GM18519 (cell line): ENCODE measurements around the gene RELN.

ENCODE experiments used
- ATAC-seq: cut with Tn5 transposase; IDR thresholded peaks from one replicate; pipeline ENCODE4 v1.9.1; 2021; ENCODE audit warnings: mild to moderate bottlenecking, moderate library complexity; ENCODE audit not compliant: unreplicated experiment, low FRiP score

RELN gene

GRCh38 chr7:103656221-103656620, 333.2 kb downstream of the RELN start:
- ATAC-seq = no peak

GRCh38 chr7:103651593-103652377, 337.7 kb downstream of the RELN start:
- ATAC-seq = no peak

- no peak for ATAC-seq
Observed at GRCh38 chr7:103649052-103649451, 340.4 kb downstream of the RELN start.

- no peak for ATAC-seq
Observed at GRCh38 chr7:103648135-103648534, 341.3 kb downstream of the RELN start.

DNA sequence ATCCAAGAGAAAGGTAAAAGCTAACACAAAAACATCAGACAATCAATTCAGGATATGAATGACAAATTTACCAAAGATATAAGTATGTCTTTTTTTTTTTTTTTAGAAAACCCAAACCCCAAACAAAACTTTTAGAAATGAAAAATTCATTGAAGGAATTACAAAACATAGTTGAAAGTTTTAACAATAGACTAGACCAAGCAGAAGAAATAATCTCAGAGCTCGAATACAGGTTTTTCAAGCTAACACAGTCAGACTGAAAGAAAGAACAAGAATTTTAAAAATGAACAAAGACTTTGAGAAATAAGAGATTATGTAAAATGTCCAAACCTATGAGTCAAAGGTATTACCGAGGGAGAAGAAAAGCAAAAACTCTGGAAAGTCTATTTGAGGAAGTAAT, 345.1 kb downstream of the RELN start:
- no peak for ATAC-seq

DNA sequence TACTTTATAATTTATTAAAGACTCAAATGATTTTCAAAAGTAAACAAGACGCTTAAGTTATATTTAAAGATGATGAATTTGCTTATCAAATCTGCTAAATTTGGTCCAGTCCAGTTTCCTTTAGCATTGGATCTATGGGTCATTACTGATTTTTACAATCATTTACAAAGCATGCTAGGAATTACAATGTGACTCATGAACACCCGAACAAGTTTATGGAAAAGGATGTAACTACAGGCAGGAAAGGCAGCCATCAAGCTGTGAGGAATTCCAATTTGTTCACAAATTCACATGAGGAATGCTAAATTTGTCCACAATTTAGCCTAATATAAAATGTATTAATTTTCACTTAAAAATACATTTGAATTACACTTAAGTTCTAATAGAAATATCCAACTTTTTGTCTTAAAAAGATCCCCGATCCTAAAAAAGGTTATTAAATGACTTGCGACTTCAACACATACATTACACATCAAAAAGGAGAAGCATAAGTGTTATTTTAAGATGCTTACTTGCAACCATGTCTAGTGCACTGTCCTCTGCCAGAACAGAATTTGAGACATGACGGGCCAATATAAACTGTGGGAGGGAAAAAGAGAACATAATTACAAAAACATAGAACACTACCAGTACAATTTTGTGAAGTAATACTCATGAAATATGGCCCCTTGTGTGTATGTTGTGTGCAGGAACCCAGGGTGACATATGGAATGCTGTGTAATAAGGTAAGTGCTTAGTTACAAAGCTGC, 349.3 kb downstream of the RELN start:
- ATAC-seq = no peak

DNA sequence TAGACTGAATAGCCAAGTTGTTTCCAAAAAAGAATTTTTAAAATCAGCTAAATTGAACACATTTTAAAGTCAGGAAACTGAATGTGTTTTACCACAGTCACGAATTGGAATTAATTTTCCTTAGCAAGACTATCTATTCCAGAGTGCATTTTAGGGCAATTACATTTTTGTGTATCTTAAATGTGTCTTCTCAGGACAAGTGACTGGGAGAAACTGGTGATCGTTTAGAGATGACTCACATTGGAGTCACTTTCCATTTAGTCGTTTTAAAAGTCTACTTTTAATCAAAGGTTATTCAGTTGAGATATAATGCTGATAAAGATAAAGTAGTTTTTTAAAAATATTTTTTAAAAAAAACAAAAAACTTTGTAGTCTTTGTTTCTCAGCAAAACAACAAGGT, 351.7 kb downstream of the RELN start:
- no peak for ATAC-seq

DNA sequence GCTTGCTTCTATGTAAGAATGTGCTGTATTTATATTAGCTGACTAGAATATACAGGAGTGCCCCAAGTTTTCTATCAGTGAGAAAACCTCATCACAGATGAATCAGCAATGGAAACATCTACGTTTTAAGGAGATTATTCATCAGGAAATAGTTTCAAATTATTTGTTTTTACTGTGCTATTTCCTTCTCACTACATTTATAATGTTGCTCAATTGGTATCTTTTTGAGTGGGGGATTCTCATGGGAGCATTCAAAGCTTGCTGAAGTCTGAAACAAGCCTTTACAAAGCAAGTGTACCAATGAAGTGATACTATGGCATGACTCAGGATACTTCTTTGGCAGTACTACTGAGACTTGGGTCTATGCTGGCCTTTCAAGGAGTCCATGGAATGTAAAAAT, 352.4 kb downstream of the RELN start:
- ATAC-seq = no peak

- ATAC-seq = no peak
Observed at GRCh38 chr7:103636153-103636552, 353.3 kb downstream of the RELN start.

- ATAC-seq = no peak
Observed at GRCh38 chr7:103632972-103633371, 356.5 kb downstream of the RELN start.

DNA sequence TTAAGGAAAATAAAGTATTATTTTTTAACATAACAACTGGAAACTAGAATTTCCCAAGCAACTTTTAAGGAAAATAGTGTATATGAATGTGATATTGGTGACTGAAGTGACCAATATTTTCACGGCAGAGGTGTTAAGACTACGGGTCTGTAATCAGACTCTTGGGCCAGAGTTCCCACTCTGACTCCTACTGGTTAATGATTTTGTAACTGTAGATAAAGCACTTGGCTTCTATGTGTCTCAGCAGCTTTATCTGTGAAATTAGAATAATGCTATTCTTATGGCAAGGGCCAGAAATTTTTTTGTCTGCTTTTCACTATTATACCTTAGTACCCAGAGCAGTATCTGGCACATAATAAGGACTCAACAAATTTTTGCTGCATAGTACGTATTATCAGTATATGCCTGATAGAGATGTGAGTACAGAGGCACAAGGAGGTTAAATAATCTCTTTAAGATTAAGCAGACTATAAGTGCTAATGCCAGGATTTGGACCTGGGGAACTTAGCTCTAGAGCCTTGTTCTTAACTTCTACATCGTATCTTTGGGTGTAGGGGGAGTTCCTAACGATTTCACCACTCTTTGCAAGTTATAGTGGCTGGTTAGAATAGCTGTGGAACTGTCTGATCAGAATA, 357.3 kb downstream of the RELN start:
- ATAC-seq = no peak

DNA sequence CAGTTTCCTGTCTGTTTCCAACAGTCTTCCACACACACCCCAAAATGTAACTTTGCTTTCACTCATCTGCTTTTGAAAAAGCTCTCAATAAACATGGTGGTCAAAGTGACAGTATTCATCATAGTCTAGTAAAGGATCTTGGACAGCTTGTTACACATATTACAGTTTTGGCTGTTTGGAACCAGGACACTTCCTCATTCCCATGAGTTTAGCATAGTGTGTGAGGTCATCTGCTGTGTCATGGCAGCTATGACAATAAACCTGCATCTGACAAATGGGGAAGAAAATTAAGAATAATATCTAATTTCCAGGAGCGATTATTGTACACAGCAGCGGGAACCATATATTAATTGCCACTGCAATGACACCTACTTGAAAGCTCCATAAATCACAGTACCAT, 359.1 kb downstream of the RELN start:
- no peak for ATAC-seq

DNA sequence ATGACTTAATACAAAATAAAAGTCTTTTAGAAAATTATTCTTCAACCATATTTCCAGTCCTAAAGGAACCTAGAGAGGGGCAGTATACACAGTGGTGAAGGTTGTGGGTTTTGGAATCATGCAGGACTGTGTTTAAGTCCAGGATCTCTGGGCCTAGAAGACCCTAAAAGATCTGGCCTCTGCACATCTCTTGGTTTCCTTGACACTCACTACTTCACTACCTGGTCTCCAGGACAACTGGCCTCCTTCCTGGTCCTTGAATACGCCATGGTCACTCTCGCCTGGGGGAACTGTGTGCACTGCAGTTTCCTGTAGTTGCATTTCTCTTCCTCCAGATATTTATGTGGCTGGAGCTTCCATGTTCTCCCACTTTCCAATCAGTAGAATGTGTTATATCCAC, 360.7 kb downstream of the RELN start:
- no peak for ATAC-seq

GRCh38 chr7:103626776-103627175, 362.7 kb downstream of the RELN start:
- no peak for ATAC-seq

DNA sequence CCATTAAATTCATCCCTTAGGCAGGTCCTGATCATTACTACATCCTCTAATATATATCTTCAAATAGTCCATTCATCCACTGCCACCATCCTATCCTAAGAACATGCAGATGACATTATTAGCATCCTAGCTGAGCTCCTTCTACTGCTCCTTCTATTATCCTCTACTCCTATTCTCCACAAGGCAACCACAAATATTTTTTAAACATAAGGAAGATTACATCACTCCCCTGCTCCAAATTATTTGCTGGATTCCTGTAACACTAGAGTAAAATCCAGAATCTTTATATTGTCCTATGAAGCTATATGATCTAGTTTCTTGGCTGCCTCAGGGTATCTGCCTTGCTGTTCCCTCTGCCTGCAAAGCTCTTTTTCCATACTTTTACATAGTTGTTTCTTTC, 367.2 kb downstream of the RELN start:
- ATAC-seq = no peak

- ATAC-seq = no peak
Observed at GRCh38 chr7:103613655-103614642, 375.5 kb downstream of the RELN start.

DNA sequence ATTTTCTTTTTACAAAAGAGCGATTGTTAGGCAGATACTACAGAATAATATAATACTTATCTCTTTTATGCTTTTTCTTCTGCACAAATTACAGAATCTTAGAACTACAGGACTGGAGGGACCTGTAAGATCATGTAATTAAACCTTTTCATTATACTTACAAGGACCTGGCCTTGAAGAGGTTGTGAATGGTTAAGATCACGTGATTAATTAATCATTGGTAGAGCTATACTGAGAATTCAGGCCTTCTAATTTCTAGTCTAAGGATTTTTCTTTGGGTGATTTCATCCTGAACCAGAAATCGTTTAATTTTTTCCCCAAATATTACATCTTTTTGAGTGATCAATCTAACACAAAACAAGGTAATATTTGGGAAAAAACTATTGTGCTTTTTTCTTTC, 379.7 kb downstream of the RELN start:
- ATAC-seq = no peak

GRCh38 chr7:103605640-103606039, 383.8 kb downstream of the RELN start:
- ATAC-seq = no peak

DNA sequence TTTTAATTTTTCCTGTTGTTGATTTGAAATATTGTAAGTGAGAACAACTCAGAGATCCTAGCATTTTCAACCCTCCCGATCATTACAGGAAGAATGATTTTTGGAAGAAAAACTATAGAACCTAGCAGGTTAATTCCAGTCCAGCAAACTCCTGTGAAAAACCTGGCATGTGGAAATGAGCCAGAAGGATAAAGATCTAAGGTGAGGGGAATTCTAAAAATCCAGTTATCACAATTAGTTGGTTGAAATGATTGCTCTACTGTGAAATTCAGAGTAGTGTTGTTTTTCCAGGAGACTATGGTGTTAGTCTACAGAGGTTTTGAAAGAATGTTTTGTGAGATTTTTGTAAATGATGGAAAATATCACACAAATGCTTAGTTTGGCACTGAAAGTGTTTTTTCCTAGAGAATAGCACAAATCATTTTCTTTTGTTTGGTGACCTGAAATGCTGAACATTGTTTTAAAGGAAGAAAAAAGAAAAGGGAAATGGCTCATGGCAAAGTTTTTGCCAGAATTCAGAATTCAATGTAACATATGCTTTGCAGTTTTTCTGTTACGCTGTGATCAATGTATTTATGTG, 391.0 kb downstream of the RELN start:
- ATAC-seq = no peak

- ATAC-seq = no peak
Observed at GRCh38 chr7:103597606-103598005, 391.9 kb downstream of the RELN start.
